Inflammatory macrophage treated with lipopolysaccharide for 4 hours (primary cell): ENCODE data around the gene CCDC17.
A peak's percentile ranks its signal among the peaks of the same experiment; 100 is the strongest.

Experiments used
- DNase-seq: peaks from one replicate; pipeline ENCODE4 v3.0.0-alpha.2; 2020

CCDC17 gene

DNA sequence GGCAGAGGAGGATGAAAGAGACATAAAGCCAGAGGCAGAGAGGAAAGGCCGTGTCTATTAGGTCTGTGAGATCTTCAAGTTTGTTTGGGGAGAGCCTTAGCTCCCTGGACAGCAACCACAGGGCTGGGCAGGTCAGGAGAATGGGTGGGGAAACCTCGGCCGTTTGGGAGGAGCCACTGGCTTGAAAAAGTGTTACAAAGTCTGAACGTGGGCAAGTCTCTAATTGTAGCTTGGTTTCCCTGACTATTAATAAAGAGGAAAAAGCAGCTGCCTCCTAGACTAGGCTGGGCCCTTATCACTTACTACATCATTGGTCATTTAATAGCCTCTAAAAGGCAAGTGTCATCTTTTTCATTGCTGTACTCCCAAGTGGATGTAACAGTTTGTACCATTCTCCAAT, at the start of gene CCDC17:
Gene CCDC17 (minus strand): TSS at position 83 of the 400 bp plus-strand sequence. CDS start 145 bp downstream, outside the sequence.
- DNase-seq: no peak

DNA sequence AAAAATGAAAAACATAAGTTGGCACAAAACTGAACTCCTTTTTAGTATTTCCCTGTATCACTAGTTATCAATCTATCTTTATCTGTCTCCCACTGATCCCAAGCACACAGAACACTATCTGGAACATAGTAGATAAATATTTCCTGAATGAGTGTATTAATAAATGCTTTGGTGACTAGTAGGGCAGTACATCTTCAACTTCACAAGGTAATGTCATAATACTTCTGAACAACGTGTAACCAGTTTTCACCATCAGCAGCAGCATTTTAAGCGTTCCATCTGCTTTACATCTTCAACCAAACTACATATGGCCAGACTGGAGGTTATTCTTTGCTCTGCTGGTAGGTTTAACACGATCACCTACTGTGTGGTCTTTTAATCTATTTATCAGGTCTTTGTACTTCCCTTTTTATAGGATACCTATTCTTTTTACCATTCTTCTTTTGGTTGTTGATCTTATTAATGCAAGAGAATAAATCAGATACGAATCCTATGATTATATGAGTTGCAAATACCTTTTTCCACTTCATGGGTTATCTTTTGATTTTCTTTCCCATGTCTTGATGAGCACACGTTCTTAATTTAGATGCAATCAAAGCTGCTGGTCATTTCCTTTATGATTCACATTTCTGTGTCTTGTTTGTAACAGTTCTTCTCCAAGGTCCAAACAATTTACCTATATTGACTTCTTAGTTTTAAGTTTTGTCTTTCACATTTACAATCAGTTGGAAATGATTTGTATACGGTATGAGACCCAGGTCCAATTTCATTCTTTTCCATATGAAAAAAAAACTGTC, 46.2 kb upstream of the CCDC17 start:
- no peak for DNase-seq

DNA sequence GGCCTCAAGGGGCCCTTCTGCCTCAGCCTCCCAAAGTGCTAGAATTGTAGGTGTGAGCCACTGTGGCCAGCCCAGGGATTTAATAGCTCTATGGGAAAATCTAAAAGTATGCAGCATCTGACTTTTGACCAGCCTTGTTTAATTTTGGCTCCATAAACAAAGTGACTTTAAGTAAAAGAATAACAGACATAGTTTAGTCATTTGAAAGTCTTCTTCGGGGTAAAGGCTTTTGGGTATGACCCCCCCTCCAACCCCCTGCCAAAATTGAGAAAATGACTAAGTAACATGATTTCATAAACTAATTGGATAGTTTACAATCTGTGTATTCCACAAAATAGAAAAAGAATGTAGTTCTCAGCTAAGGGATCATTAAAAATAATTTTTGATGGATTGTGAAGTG, 45.5 kb upstream of the CCDC17 start:
- DNase-seq: no peak

DNA sequence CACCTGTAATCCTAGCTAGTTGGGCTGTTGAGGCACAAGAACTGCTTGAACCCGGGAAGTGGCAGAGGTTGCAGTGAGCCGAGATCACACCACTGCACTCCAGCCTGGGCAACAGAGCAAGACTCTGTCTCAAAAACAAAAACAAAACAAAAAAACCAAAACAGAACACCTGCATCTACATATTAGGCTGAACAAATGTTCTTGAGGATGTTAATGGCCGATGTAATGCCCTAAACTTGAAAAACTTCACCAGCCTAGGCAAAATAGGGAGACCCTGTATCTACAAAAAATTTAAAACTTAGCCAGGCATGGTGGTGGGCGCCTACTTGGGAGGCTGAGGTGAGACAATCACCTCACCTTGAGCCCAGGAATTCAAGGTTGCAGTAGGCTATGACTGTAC, 44.7 kb upstream of the CCDC17 start:
- no peak for DNase-seq

DNA sequence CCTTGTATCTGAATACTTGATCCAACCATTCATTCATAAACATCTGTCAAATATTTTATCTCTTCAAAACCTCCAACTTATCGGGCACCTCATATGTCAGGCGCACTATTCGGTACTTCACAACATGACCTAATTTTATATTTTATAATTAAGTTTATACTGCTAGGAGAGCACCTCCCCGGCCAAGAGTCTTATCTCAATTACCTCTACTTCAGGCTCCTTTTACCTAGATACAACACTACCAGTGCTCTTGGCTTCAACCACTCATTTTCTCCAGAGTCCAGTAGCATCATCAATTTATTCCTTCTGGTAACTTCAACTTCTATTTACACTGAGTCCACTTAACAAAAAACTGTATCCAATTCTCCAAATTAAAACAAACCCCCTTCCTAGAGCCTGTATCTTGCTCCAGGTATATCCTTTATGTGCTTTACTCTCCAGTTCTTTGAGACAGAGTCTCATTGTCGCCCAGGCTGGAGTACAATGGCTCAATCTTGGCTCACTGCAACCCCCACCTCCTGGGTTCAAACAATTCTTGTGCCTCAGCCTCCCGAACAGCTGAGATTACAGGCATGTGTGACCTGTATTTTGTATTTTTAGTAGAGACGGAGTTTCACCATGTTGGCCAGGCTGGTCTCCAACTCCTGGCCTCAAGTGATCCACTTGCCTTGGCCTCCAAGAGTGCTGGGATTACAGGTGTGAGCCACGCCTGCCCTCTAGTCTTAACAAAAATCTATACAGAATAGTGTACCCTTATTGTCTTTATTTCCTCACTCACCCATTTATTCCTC, 43.7 kb upstream of the CCDC17 start:
- DNase-seq: no peak

DNA sequence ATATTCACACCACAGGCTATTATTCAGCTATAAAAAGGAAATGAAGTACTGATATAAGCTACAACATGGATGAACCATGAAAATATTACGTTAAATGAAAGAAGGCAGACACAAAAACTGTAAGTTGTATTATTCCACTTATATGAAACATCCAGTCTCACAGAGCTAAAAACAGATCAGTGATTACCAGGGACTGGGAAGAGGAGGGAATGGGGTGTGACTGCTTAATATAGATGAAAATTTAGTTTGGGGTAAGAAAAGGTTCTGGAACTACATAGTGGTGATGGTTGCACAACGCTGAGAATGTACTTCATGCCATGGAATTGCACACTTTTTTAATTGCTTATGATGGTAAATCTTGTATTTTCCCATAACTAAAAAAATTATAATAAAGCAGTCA, 43.0 kb upstream of the CCDC17 start:
- DNase-seq: no peak

DNA sequence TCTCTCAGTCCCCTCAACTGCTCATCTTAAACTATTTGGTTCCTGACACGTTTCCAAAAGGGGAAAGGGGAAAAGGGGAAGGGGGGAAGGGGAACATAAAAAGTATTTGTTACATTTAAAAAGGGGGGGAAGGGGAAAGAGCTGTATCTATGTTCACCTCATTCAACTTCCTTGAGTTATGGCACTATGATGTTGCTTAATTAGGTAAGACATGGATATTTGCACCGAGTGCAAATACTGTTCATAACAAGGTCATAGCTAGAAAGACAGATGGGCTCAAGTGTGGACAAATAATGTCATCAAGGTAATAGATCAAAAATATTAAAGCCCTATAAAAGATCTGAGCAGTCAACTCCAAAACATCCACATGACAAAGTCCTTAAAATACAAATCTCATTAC, 36.5 kb upstream of the CCDC17 start:
- no peak for DNase-seq

DNA sequence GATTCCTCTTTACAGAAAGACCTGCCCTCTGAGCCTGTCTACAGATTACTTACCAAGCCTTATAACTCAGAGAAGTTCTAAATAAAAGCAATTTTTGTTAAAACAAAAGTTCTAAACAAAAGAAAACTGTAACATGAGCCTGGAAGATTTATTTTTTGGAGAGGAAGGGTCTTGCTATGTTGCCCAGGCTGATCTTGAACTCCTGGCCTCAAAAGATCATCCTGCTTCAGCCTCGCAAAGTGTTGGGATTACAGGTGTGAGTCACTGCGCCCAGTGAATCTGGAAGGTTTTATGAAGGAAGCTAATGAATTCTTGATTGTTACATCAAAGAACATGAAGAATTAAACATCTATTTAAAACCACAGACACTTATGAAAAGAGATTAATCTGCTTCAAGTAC, 35.4 kb upstream of the CCDC17 start:
- DNase-seq: no peak

DNA sequence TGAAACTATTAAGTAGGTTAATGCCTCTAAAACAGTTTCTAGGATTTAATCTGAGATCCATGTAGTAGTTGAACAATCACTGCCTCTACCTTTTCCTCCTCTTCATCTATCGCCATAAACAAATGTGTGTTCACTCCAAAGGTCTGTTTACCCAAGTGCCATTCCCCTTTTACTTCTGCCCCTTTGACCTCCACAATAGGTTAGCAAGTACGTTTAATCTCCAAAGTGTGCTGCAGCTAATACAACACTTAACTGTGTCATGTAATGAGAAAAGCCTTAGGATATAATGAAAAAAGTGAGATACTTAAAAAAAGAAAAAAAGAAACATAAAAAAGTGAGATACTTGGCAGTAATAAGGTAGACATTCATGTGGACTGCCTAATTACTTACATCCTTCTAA, 34.3 kb upstream of the CCDC17 start:
- DNase-seq: no peak

DNA sequence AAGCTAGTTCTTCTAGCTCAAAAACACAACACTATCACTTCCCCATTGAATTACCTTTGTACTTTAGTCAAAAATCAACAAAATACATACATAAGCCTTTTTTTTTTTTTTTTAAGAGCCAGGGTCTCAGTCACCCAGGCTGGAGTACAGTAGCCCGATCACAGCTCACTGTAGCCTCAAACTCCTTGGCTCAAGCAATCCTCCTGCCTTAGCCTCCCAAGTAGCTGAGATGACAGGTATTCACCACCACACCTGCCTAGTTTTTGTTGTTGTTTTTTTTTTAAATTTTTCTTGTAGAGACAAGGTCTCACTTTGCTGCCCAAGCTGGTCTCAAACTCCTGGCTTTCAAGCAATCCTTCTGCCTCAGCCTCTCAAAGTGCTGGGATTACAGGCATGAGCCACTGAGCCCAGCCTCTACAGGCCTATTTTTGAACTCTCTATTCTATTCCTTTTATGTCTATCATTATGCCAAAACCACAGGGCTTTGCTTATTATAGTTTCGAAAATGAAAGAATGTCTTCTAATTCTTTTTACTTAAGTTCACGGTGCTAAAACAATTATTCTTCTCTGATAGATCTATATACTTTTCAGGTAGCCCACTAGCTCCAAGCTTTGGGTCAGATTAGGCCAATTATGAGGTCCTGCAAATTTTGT, 32.8 kb upstream of the CCDC17 start:
- no peak for DNase-seq

DNA sequence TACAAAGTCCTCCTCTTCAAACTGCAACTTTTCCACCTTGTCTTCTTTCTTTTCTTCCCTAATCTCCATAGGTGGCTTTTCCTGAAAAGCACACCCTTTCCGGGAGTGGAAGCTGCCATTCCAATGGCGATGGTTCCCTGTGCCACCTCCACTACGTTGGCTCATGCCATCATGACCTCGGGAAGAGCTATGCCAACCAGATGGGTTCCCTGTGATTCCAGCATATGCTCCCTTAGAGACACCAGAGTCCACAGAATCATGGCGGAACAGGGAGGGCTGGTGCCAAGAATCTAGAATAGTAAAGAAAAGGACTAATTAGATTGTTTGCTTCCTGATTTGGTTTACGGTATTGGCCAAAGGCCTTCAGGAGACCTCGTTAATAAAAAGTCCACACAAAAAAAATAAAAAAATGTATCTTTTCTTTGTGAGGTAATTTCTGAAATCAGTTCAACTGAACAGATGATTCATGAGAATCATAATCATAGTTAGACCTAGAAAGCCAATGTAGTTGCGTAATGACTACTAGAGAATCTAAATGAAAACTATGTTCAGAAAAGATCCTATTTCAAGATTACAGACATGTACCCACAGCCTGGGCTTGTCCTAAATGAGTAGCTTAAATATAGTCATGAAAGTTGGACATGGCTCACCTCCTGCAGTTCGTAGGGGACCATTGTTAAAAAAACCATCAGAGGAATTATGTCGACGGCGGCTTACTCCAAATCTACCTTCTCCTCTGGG, 30.9 kb upstream of the CCDC17 start:
- DNase-seq: no peak

DNA sequence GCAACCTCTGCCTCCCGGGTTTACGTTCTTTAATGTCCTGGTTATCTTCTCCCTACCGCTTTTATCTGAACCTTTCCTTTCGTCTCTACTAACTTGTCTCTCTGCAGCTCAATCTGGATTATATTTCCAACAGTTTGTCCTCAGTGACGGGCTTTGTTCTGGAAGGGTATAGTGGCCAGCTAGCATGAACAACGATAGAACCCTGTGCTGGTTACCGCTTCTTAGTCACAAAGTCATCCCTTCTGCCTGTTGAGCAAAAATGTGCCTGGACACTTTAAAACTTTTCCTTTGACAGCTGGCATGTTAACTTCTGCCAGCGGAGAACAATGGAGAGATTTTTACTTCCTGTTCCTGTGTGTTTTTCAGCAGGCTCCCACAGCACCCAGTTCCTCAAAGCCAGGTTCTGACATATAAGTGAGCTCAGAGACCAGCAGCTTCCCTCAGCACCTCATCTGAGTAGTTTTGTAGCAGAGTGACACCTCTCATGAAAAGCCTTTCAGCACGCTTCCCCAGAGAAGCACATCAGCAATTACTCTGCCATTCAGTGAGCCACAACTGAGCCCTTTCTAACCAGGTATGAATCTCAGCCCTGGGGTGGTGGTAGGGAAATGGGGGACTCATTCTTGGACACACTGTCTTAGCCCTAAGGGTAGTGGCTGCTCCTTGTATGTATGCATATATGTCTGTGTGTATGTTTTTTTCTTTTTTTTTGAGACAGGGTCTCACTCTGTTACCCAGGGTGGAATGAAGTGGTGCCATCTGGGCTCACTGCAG, 23.6 kb upstream of the CCDC17 start:
- peak; percentile 79 for DNase-seq

DNA sequence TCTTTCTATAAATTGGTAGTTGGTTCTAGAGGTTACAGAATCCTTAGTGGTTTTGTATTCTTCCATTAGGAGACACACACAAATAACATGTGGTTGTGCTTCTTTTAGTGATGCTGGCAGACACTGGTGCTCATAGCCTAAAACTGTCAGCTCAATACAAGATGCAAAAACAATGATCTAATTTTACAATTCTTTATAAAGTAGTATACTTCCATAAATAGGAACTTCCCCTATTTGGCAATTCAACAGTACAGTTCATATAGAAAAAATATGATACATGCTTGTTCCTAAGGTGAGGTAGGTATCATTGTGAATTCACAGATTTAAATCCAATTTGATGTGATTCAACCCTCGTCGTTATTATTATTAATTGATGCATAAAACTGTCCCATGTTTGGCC, 20.8 kb upstream of the CCDC17 start:
- DNase-seq: peak; percentile 20

DNA sequence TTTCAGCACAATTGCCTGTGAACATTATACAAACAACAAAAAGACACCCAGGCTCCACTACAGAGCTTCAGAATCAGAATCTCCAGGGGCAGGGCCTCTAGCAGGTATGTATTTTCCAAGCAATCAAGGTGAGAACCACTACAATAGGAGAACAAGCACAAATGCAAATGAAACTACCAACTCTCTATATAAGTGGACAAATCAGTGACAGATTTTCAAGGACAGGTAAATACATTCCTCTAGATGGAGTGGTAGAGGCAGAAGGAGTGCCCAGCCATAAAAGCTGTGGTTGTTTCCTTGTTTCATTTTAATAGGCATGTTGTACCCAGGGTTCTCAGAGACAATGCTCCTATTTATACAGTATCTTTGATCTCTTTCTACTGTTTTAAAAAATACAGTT, 20.1 kb upstream of the CCDC17 start:
- DNase-seq: no peak

DNA sequence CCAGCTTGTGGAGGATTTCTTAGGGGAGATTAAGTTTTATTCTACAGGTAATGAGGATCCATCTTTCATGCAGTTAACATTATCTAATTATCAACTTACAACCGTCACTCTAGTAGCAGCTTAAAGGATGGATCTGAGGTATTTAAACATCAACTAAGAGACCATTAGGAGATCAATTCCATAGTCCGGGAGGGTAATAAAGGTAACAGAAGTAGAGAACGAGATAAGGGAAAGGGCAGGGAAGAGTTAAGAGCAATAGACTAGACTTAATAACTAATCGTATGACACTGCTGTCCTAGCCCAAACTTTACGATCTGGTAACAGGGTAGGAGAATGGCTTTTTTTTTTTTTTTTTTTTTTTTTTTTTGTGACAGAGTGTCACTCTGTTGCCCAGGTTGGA, 19.5 kb upstream of the CCDC17 start:
- DNase-seq: no peak

DNA sequence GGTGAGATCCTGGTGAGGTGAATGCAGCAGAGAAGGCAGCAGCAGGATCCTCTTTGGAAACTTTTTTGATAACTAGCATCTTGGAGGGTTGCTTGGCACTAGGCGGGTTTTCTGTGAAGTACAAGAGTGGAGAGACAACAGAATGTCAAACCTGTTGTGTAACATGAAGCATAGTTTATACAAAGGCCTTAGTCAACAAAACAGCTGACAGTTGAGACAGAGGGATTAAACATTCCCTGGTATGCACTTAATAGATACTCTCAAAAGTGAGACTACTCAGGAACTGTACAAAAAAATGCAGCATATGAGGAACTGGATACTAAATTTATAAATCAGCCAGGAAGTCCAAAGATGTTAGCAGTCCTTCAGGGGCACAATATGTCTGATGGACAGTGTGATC, 16.4 kb upstream of the CCDC17 start:
- DNase-seq: no peak

DNA sequence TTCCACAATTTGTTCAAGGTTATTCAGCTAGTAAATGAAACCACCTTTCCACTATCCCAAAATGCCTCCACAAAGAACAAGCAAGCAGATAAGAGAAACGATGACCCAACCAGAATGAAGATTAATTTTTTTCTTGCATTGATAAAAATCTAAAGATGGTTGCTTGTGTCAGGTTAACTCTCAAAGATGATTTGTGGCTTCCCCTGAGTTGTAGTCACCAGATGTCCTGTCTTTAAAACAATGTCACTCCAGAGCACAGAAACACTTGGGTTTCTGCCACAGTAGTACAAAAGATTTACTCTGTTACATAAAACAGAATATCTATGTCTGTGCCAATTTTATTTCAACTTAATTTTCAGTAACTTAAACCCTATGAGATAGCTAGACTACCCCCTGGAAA, 11.4 kb upstream of the CCDC17 start:
- DNase-seq: no peak

DNA sequence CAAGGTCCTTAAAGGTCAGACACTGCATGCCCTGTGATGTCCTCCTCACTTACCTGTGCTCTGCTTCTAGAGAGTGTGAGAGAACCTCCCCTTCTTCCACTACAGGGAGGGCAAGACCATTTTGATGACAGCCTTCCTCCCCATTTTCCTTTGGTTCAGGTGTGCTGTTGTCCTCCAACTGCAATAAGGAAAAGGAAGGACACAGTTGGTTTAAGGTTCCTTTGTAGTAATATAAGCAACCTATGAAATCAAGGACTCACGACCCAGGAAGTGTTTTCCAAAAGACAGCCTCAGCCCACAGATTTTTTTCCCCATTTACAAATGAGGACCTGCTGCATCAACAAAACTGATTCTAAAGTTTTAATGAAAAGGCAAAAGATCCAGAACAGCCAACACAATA, 6.6 kb upstream of the CCDC17 start:
- DNase-seq: no peak

DNA sequence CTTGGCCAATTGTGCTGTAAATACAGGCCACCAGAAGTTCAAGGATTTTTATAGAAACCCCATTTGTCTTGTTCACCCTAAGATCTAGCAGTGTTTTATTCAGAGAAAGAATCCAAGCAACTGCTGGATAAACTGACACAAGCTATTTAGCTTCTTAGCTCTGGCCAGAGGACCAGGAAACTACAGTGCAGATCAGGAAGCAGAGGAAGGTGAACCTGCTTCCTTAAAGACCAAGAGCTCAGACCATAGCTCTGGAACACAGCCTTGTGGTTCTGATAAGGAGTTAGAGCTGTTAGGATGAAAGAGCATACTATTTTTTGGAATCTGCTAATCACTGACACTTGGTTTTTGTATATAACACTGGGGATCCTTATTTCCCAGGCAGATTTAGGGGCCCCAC, 5.2 kb upstream of the CCDC17 start:
- no peak for DNase-seq

DNA sequence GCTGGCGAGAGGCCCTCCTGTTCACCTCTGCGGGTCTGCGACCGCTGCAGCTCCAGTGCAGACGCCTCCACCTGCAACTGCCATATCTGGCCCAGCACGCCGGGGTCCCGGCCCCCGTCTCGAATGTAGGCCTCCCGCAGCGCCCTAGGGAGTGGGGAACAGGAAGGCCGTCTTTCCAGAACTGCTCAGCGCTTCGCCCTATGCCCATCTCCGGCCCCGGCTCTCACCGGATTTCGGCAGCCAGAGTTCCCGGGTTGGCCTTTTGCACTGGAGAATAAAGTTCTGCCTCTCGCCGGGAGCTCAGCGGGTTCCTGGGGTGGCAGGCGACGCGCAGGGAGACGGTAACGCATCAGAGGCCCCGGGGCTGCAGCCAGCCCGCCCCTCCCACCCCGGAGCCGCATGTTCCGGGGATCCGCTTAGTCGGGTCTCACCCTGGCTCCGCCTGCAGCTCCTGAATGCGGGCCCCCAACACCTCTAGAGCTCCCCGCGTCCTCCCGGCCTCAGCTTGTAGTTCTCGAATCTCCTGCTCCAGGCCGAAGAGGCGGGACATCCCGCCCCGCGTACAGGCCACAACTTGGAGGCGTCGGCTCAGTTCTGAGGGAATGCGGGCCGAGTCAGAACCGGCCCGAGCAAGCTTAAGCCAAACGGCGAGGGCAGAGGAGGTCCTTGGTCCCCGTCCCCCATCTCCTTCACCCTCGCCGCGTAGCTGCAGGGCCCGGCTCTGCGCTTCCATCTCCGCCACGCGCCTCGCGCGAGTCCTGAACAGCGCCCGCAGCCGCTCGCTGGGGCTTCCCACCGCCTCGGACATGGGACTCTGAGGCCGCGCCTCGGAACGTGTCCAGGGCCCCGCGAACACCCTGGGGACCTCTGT, 1.1 kb downstream of the CCDC17 start:
- DNase-seq: no peak

DNA sequence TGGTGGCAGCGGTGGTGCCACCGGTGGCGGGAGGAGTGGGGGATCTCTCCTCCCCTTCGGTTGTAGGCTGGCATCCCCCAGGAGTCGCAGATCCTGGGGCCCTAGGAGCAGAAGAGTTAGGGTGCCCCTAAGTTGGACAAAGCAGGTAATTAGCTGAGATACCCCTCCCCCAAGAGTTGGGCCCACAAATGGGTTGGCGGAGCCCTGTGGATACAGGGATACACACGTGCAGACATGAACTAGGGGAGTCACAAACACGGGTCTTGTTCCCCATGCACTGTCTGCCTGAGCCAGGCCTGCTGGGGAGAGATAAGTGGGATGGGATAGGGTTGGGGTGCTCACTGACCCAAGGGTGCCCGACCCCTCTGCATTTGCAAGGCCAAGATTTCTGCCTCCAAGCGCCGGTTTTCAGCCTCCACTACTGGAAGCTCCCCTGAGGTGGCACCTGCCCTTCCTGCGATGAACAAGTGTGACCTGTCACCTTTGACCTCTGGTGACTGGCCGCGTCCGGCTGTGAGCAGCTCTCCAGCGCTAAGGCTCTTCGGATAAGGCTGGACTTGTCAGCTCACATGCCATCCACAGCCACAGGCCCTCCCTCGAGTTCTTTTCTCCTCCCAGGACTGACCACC, 1.8 kb downstream of the CCDC17 start:
- no peak for DNase-seq
